ENCODE measurements around the gene PRR3.
A peak's percentile ranks its signal among the peaks of the same experiment; 100 is the strongest.

PRR3 gene

DNA sequence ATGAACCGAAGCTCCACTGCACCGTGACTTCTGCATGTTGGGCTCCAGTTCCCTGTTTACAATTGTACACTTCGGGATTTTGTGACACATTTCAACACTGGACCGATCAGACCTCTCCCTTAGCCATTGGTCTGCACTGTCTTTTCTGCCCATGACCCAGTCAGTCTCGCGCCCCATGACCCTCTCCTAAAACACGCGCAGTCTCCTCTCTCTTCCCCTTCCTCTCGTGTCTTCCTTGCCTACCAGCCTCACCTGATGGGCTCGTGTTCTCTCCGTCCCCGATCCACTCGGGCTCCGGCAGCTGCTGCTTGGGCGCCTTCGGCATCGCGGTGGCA, 13.6 kb downstream of the PRR3 start:
- no peak for DNase-seq (ENCODE audit: low read depth, low spot score)

DNA sequence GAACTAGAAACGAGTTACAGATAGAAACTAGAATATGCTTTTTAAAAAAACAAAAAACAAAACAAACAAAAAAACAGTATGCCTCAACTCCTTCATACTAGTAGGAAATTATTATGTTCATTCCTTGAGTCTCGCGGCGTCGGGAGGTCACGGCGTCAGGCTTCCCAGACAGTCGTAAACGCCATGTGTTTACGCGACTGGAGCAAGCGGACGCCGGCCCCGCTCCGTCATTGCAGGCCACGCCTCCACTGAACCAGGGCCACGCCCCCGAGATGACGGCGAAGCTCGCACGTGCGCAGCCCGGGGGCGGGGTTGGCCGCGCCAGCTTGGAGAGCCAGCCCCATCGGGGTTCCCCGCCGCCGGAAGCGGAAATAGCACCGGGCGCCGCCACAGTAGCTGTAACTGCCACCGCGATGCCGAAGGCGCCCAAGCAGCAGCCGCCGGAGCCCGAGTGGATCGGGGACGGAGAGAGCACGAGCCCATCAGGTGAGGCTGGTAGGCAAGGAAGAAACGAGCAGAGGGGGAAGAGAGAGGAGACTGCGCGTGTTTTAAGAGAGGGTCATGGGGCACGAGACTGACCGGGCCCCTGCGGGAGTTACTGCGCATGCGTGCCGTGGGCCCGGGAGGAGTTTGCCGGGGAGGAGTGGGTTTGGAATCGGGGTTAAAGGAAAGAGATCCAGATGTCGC, 14.1 kb downstream of the PRR3 start, which contains the start of gene ABCF1:
Gene ABCF1, plus strand, starts transcription at position 368 of the 687 bp plus-strand sequence. Its CDS starts 46 bp downstream, at position 414.
- peak; percentile 98 for DNase-seq (ENCODE audit: low read depth, low spot score)

DNA sequence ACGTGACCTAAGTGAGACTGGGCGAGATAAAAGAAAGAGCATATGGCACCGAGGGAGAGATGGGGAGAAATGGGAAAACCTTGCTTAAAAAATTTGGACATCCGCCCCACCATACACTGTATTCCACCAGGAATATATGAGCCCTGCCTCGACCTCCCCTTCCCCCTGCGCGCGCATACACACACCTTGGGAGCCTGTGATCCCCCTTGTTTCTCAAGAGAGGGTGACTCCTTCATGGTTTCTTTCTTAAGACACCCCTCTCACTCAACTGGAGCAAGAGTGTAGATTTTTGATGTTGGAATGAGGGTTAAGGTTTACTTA, 14.6 kb downstream of the PRR3 start:
- DNase-seq (ENCODE audit: low read depth, low spot score): no peak

DNA sequence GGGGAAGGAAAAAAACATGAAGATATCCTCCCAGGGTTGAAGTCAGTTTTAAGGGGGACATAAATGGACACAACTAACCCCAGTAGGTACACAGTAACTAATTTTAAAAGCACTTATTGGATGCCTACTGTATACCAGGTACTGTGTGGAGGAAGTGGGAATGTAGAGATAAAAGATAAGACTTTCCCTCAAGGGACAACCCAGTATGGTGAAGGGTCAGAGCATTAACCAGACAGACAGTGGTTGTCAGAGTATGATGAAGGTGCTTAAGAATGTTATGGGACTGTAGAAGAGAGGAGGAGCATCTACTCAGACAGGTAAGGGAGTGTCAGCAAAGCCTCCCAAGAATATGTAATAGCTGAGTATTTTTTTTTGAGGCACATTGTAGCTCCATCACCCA, 15.1 kb downstream of the PRR3 start:
- no peak for DNase-seq (ENCODE audit: low read depth, low spot score)

DNA sequence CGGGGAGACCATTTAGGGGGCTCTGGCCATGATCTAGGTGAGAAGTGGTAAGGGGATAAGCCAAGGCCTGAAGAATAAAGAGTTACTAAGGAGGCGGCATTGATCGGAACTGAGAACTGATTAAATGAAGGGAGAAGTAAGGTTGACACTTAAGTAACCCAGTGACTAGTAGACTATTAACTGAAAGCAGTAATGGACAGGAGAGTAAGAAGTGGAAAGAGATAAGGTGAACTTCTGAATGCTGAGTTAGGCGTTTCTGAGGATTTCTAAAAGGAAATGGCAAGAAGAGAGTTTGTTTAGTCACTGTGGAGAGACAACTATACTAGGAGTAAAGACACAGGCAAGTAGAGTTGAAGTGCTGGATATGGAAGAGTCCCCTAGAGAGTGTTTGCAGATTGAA, 16.0 kb downstream of the PRR3 start:
- no peak for DNase-seq (ENCODE audit: low read depth, low spot score)

DNA sequence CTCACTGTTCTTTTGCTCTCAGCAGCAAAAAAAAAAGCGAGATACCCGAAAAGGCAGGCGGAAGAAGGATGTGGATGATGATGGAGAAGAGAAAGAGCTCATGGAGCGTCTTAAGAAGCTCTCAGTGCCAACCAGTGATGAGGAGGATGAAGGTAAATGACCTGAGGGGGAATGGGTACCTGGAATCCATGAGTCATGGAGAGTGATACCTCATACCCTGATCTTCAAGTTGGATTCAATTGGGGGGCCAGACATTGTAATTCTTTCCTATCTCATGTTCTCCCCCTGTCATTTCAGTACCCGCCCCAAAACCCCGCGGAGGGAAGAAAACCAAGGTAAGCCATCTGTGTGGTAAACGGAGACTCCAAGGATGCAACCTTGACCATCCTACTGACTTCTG, 21.0 kb downstream of the PRR3 start:
- no peak for DNase-seq (ENCODE audit: low read depth, low spot score)

DNA sequence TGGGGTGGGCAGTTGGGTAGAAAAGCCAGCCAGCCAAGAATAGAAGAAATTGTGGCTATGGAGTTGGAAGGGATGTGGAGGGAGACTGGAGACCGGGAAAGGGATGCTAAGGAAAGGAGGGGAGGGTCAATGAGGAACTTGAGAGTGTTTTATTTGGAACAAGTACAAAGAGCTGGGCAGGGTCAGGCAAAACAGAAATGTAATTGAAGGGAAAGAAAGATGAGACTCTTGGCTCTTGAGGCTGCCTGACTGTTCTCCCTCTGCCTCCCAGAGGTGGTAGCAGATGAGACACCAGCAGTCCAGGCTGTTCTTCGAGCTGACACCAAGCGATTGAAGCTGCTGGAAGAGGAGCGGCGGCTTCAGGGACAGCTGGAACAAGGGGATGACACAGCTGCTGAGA, 26.8 kb downstream of the PRR3 start:
- DNase-seq (ENCODE audit: low read depth, low spot score): no peak

DNA sequence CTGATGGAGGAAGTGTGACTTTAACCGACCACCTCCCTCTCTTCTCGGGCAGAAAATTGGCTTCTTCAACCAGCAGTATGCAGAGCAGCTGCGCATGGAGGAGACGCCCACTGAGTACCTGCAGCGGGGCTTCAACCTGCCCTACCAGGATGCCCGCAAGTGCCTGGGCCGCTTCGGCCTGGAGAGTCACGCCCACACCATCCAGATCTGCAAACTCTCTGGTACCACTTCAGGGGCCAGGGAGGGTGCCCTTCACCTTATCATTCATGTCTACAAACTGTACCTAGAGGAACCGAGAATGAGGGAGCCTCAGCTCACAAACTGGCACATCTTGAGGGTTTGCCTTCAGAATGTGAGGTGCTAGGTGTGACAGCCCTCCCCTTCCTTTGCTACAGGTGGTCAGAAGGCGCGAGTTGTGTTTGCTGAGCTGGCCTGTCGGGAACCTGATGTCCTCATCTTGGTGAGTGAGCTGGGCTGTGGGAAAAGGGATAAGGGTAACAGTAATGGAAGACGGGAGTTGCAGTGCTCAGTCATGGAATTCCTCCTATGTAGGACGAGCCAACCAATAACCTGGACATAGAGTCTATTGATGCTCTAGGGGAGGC, 32.8 kb downstream of the PRR3 start:
- DNase-seq (ENCODE audit: low read depth, low spot score): no peak

DNA sequence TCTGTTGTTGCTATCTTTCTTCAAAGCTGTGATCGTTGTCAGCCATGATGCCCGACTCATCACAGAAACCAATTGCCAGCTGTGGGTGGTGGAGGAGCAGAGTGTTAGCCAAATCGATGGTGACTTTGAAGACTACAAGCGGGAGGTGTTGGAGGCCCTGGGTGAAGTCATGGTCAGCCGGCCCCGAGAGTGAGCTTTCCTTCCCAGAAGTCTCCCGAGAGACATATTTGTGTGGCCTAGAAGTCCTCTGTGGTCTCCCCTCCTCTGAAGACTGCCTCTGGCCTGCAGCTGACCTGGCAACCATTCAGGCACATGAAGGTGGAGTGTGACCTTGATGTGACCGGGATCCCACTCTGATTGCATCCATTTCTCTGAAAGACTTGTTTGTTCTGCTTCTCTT, 33.4 kb downstream of the PRR3 start:
- no peak for DNase-seq (ENCODE audit: low read depth, low spot score)

DNA sequence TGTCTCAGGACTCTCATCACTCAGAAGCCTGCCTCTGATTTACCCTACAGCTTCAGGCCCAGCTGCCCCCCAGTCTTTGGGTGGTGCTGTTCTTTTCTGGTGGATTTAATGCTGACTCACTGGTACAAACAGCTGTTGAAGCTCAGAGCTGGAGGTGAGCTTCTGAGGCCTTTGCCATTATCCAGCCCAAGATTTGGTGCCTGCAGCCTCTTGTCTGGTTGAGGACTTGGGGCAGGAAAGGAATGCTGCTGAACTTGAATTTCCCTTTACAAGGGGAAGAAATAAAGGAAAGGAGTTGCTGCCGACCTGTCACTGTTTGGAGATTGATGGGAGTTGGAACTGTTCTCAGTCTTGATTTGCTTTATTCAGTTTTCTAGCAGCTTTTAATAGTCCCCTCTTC, 33.9 kb downstream of the PRR3 start:
- peak; percentile 74 for DNase-seq (ENCODE audit: low read depth, low spot score)

DNA sequence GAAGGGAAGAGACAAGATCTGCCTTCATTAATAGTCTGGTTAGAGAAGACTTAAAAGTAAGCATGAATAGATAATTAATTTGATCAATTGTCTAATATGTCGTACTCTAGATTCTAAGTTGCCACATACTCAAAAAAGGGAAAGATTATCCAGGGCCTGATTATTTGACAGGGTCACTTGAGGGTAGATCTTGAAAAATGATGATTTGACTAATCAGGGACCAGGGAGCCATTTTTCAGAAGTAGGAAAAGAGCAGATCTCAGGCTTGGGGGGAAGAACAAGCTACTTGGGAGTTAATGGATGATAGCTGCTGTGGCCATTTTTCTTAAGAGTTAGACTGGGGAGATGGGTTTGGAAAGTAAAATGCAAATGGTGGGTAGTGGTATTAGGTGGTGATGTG, 35.2 kb downstream of the PRR3 start:
- no peak for DNase-seq (ENCODE audit: low read depth, low spot score)

DNA sequence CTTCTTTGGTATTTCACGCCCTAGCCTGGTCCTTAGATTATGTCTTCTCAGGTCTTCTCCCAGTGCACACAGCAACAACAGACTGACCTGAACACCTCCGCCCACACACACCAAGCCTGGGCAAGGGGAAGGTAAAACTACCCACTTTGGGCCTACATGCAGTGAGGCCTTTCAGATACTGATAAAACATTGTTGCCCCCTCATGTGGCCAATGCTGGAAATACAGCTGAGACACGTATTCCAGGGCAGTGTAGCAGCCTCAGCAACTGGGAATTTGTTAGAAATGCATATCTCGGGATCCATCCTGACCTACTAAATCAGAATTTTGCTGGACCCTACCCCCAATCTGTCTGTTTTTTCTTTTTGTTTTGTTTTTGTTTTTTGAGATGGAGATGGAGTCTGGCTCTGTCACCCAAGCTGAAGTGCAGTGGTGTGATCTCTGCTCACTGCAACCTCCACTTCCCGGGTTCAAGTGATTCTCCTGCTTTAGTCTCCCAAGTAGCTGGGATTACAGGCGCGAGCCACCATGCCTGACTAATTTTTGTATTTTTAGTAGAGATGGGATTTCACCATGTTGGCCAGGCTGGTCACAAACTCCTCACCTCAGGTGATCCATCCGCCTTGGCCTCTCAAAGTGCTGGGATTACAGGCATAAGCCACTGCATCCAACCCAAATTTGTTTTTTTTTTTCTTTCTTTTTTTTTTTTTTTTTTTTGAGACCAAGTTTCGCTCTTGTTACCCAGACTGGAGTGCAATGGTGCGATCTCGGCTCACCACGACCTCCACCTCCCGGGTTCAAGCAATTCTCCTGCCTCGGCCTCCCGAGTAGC, 40.4 kb downstream of the PRR3 start:
- peak; percentile 75 for DNase-seq (ENCODE audit: low read depth, low spot score)

DNA sequence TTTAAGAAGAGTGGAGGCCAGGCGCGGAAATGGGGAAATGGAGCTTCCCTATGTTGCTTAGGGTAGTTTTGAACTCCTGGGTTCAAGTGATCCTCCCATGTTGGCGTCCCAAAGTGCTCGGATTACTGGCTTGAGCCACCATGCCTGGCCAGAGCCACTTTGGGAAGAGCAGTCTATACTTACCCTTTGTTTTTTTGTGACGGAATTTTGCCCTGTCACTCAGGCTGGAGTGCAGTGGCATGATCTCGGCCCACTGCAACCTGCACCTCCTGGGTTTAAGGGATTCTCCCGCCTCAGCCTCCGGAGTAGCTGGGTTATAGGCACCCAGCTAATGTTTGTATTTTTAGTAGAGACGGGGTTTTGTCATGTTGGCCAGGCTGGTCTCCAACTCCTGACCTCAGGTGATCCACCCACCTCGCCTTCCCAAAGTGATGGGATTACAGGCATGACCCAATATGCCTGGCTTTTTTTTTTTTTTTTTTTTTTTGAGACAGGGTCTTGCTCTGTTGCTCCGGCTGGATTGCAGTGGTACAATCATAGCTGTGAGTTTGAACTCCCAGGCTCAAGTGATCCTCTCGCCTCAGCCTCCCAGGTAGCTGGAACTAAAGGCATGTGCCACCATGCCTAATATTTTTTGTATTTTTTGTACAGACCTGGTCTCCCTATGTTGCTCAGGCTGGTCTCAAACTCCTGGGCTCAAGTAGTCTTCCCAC, 42.0 kb downstream of the PRR3 start:
- peak; percentile 24 for DNase-seq (ENCODE audit: low read depth, low spot score)

DNA sequence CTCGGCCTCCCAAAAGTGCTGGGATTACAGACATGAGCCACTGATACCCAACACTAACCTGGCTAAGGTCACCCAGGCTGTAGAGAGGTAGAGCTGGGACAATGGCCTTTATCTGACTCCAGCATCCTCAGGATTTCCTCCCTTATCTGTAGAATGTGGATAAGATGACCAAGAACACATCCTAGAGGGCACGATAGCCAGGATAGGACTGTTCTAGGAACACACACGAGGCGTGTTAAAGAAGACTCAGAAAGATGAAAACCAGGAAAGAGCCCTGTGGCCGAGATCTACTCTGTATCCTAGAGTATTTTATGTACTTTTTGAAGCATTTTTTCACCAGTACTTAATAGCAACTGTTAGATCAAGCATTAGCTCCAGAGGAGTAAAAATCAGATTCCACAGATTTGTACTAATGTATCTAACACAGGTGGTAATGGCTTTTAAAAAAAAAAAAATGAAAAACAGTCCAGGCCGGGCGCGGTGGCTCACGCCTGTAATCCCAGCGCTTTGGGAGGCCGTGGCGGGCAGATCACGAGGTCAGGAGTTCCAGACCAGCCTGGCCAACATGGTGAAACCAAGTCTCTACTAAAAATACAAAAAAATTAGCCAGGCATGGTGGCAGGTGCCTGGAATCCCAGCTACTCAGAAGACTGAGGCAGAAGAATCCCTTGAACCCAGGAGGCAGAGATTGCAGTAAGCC, 42.7 kb downstream of the PRR3 start:
- DNase-seq (ENCODE audit: low read depth, low spot score): no peak

DNA sequence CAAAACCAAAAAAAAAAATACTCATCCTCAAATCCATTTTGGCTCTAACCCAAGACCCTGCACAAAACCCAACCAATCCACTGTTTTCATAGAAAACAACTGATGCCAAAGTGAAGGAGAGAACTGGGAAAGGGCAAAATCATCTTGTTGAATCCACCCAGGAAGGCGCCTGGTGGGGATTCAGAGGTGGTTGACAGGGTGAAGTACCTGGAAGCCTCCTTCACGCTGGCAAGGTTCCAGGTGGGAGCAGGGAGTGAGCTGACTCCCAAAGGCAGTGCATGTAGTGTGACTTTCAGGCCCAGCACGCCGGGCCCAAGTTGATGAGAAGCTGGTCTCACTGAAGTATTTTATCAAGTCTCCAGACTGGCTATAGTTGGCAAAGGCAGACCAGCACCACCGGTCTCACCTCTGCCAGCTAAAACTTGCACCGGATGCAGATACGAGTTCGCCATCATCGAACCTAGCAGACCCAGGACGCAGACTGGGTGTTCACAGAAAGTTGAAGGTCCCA, 43.4 kb downstream of the PRR3 start:
- DNase-seq (ENCODE audit: low read depth, low spot score): no peak

DNA sequence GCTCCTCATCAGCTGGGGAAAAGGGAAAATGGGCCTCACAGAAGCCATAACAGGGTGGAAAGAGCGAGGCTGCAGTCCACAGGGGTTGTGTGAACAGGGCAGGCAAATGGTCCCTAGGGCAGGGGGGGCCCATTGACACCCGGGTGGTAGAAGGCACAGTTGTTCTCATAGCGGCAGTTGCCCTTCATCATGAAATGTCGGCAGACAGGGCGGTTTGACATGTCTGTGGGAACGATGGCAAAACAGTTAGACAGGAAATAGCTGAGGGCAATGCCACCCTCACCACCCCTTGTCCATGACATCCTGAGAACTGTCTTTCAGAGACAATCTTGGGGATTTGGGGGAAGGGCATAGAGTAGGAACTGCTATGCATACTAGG, 44.3 kb downstream of the PRR3 start:
- no peak for DNase-seq (ENCODE audit: low read depth, low spot score)

DNA sequence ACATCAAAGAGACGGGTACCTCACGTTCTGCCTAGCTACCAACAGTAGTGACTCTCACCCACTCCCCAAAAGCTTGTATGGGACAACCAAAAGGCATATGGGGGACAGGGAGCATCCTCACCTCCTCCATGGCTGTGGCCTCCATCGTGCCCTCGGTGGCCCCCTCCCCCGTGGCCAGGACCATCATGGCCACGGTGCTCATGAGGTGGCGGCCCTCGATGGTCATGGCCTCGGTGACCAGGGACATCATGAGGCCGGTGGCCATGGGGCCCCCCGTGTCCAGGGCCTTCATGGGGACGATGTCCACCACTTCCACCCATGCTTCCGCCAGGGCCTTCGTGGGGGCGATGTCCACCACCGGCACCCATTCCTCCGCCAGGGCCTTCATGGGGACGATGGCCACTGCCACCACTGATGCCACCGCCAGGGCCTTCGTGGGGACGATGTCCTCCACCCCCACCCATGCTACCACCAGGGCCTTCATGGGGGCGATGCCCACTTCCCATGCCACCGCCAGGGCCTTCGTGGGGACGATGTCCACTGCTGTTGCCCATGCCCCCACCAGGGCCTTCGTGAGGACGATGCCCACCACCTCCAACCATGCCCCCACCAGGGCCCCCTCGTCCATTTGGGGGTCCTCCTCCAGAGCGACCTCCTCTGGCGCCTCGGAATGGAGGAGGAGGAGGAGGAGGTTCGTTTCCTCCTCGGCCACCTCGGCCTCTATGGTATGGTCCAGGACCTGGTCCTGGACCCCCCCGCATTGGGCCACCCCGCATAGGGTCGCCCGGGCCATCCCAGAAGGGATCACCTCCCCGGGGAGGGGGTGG, 44.9 kb downstream of the PRR3 start:
- DNase-seq (ENCODE audit: low read depth, low spot score): no peak

DNA sequence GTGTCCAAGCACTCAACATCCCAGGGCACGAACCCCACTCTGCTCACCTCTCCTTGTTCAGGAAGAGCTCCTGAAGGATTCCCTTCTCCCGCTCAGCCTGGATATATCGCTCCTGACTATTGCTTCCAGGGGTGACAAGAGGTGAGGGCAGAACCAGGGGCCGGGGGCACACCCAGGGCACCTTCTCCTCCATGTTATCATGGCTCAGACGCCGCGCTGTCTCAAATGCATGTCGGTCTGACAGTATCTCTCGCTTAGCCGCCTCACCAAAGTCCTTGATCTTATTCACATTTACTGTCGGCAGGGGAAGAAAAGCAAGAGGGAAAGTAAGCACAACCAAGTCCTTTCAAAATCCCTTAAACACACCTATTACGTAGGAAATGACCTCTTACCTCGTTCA, 46.9 kb downstream of the PRR3 start:
- DNase-seq (ENCODE audit: low read depth, low spot score): no peak

DNA sequence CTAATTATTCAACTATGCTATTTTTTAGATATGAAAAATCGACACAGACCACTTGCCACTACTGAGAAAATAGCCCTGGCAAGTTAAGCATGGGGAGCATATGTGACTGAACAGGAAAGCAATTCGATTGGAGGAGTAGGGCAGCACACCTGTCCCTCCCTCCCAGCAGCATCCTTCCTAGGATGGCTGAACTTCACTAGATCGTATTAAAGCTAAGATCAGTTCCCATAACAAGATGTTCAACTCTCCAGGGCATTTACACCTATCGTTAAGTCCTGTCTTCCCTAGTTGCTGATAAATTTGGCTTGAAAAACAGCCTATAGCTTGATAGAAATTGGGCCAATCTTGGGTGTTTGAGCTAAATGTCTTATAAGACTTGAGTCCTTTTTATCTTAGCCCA, 53.0 kb downstream of the PRR3 start:
- no peak for DNase-seq (ENCODE audit: low read depth, low spot score)

DNA sequence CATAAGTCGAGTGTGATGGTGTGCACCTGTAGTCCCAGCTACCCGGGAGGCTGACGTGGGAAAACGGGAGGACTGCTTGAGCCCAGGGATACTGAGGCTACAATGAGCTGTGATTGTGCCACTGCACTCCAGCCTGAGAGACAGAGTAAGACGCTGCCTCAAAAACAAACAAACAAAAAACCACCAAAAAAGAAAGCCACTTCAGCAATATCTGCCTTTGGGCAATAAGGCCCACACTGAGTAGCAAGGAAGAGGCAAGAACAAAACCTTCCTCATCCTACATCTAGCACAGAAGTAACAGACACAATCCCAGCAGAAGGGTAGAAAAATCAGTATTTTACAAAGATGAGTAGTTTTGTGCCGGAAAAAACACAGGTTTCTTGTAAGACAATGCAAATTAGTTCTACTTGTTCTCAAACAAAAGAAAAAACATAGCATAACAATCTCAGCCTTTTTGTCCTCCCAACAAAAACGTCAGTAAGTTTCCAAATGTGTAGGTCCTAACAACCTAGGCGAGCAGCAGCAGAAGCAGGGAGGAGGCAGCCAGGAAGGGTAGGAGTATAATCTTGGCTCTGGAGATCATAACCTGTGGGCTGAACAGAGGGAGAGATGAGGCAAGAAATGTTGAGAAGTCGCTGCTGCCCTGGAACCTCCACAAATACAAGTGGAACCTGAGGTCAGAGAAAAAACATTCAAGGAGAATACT, 54.2 kb downstream of the PRR3 start:
- DNase-seq (ENCODE audit: low read depth, low spot score): no peak

Data from ELF-1 (cell line).